Endothelial cell (in vitro differentiated cells): ENCODE measurements around the gene TCFL5. TPM values are rescaled to one million over a fixed set of nuclear protein-coding genes. Genes with fewer than 3 reads are reported as not detected.
A peak's percentile ranks its signal among the peaks of the same experiment; 100 is the strongest.

Experiments used
- DNase-seq: peaks from one replicate; pipeline ENCODE4 v3.0.0; 2021; ENCODE audit warnings: low spot score
- H3K27ac Mint-ChIP-seq: one replicate; pipeline ENCODE4 v1.8.0; 2021; ENCODE audit warnings: mixed read lengths, inconsistent platforms; ENCODE audit not compliant: unreplicated experiment
- H3K27me3 Mint-ChIP-seq: one replicate; pipeline ENCODE4 v1.8.0; 2021; ENCODE audit warnings: mild to moderate bottlenecking, moderate library complexity, mixed read lengths, inconsistent platforms; ENCODE audit not compliant: unreplicated experiment
- H3K36me3 Mint-ChIP-seq: one replicate; pipeline ENCODE4 v1.8.0; 2021; ENCODE audit warnings: mild to moderate bottlenecking, low read depth, mixed read lengths, inconsistent platforms; ENCODE audit not compliant: unreplicated experiment
- H3K4me1 Mint-ChIP-seq: one replicate; pipeline ENCODE4 v1.8.0; 2021; ENCODE audit warnings: mild to moderate bottlenecking, mixed read lengths, inconsistent platforms; ENCODE audit not compliant: unreplicated experiment
- H3K4me3 Mint-ChIP-seq: one replicate; pipeline ENCODE4 v1.8.0; 2021; ENCODE audit warnings: mild to moderate bottlenecking, mixed read lengths, inconsistent platforms; ENCODE audit not compliant: unreplicated experiment
- H3K9me3 Mint-ChIP-seq: one replicate; pipeline ENCODE4 v1.8.0; 2021; ENCODE audit warnings: mixed read lengths, inconsistent platforms; ENCODE audit not compliant: unreplicated experiment
- total RNA-seq: library from RNA; stranded (reverse); fragmentation: NEBNext Ultra II Directional; extraction: Animal tissue kit (Norgen Biotek cat#: 25700); gene quantifications from one replicate; pipeline ENCODE4 v1.2.1, GENCODE V29; 2021; ENCODE audit not compliant: unreplicated experiment
- TF ChIP-seq, protein P1 (sequence below): fragments of 200-600 bp; sonication (generic); IDR thresholded peaks from one replicate; pipeline ENCODE4 v1.5.0; 2021; ENCODE audit warnings: antibody characterized with exemption; ENCODE audit not compliant: unreplicated experiment

The TCFL5 gene
- total RNA-seq, 1 donor from 2014 or later: 30.9 TPM

DNA sequence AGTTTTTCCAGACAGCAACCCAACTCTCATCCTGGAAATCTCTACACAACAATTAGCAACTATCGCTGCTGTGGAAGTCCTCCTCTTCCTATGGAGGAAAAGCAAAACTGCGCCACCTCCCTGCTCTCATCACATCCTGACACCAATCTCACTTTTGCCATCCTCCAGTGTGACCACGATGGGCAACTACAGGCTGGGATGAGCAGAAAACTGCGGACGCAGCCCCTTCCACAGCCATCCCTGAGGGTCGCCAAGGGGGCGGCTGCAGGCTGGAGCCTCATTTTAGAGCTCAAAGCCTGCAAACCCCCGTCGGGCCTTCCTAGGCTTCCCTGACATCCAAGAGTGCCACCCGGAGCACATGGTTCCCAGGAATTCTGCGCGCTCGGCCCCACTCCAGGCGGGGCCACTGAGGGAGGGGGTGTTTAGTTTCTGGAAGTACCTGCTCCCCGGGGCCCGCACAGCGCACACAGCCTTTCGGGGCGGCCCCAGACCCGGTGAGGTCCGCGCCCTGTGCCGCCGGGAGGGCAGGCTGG, 1.2 kb downstream of the TCFL5 start:
- Mint-ChIP-seq H3K27me3 (peaks cover 18% of the 10 kb centered on the region), H3K9me3 (peaks cover 3% of the 10 kb centered on the region), H3K27ac (peak overlapping the region; percentile 67), H3K4me1 (peaks cover 38% of the 10 kb centered on the region), H3K4me3 (peak overlapping the region; percentile 94), H3K36me3 (peaks cover 20% of the 10 kb centered on the region)
- DNase-seq: no peak
- TF ChIP-seq, protein P1, sequence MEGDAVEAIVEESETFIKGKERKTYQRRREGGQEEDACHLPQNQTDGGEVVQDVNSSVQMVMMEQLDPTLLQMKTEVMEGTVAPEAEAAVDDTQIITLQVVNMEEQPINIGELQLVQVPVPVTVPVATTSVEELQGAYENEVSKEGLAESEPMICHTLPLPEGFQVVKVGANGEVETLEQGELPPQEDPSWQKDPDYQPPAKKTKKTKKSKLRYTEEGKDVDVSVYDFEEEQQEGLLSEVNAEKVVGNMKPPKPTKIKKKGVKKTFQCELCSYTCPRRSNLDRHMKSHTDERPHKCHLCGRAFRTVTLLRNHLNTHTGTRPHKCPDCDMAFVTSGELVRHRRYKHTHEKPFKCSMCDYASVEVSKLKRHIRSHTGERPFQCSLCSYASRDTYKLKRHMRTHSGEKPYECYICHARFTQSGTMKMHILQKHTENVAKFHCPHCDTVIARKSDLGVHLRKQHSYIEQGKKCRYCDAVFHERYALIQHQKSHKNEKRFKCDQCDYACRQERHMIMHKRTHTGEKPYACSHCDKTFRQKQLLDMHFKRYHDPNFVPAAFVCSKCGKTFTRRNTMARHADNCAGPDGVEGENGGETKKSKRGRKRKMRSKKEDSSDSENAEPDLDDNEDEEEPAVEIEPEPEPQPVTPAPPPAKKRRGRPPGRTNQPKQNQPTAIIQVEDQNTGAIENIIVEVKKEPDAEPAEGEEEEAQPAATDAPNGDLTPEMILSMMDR: no peak

DNA sequence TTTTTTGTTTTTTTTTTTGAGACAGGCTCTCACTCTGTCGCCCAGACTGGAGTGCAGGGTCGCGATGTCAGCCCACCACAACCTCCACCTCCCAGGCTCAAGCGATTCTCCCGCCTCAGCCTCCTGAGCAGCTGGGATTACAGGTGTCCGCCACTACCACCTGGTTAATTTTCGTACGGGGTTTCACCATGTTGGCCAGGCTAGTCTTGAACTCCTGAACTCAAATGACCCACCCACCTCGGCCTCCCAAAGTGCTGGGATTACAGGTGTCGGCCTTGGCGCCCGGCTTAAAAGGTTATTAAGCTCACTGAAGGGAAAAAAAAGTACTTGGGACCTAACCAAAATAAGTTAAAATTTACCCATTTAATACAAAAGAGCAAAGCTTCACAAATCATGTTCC, 1.9 kb downstream of the TCFL5 start:
- peaks cover 38% of the 10 kb centered on the region for H3K4me1 Mint-ChIP-seq
- TF ChIP-seq, protein P1: no peak
- H3K36me3 Mint-ChIP-seq: peaks cover 20% of the 10 kb centered on the region
- H3K27me3 Mint-ChIP-seq: peaks cover 18% of the 10 kb centered on the region
- H3K9me3 Mint-ChIP-seq: peaks cover 3% of the 10 kb centered on the region
- peak overlapping the region; percentile 67 for H3K27ac Mint-ChIP-seq
- H3K4me3 Mint-ChIP-seq: peak overlapping the region; percentile 94
- DNase-seq: no peak

DNA sequence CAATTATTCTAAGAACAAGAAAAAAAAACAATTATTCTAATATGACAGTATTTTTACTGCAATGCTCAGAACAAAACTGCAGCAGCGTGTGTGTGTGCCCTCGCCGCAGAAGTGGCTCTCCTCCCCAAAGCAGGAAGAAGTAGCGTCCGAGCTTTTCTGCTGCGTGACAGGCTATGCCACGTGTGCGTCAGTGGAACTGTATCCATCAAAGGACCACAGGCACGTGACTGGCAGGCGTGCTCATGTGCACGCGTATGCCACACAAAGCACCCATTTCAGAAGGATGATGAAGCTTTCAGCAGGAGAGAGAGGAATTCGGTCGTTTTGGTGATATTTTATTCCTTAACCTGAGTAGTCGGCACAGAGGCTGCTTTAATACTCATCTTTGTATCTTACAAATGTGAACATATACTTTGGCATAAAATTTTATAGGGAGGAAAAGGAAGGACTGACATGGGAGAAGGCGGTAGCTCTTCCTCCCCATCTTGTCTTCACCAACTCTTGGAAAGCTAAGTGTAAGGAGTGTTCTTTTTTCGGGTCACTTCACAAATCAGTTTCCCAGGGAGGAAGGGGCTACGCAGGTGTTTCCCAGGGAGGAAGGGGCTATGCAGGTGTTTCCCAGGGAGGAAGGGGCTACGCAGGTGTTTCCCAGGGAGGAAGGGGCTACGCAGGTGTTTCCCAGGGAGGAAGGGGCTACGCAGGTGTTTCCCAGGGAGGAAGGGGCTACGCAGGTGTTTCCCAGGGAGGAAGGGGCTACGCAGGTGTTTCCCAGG, 3.4 kb downstream of the TCFL5 start:
- TF ChIP-seq, protein P1: no peak
- peaks cover 18% of the 10 kb centered on the region for H3K27me3 Mint-ChIP-seq
- peak overlapping the region; percentile 64 for H3K27ac Mint-ChIP-seq
- peaks cover 25% of the 10 kb centered on the region for H3K36me3 Mint-ChIP-seq
- H3K9me3 Mint-ChIP-seq: peaks cover 3% of the 10 kb centered on the region
- peaks cover 38% of the 10 kb centered on the region for H3K4me1 Mint-ChIP-seq
- peak overlapping the region; percentile 68 for H3K4me3 Mint-ChIP-seq
- no peak for DNase-seq

DNA sequence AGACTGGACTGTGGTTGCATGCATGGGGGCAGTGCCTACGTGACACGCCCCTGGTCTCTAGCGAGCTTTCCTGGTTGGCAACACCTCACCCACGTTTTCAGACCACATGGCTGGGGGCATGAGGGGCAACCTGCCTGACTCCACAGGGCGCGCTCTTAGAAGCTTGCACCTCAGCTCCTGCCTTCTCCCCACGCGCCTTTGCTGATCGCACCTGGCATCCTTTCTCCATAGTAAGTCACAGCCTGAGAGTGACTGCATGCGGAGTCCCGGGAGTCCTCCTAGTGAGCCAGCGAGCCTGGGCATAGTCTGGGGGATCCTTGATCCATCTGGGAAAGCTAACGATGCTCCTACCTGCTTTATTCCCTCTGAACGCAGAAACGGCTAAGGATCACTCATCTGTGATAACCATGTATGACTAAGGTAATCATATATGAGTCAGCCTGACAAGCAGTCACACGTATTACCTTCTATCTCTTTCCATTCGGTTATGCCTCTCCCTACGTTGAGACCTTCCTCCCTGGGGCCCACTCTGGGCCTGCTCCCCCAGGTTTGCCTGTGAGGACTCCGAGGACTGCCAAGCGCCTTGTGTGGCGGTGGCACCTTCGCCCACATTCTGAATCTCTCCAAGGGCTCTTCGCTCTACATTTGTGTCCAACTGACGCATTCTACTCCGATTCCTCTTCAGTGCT, 4.5 kb downstream of the TCFL5 start:
- H3K27me3 Mint-ChIP-seq: peaks cover 22% of the 10 kb centered on the region
- H3K4me3 Mint-ChIP-seq: peak overlapping the region; percentile 63
- peak overlapping the region; percentile 20 for H3K27ac Mint-ChIP-seq
- TF ChIP-seq, protein P1: no peak
- H3K9me3 Mint-ChIP-seq: peaks cover 3% of the 10 kb centered on the region
- peaks cover 28% of the 10 kb centered on the region for H3K36me3 Mint-ChIP-seq
- peaks cover 33% of the 10 kb centered on the region for H3K4me1 Mint-ChIP-seq
- no peak for DNase-seq
